BLaER1 (cell line): ENCODE data around the gene ADAP1.

Source experiments
- H3K27ac ChIP-seq: shearing (Covaris generic); formaldehyde crosslinking; 2 replicates; pipeline ENCODE4 v1.8.1; 2022
- H3K27me3 ChIP-seq: shearing (Covaris generic); formaldehyde crosslinking; 2 replicates; pipeline ENCODE4 v1.8.1; 2022
- H3K36me3 ChIP-seq: shearing (Covaris generic); formaldehyde crosslinking; 2 replicates; pipeline ENCODE4 v1.8.1; 2022
- H3K4me1 ChIP-seq: shearing (Covaris generic); formaldehyde crosslinking; 2 replicates; pipeline ENCODE4 v1.8.1; 2022
- H3K4me2 ChIP-seq: shearing (Covaris generic); formaldehyde crosslinking; 2 replicates; pipeline ENCODE4 v1.8.1; 2022
- H3K4me3 ChIP-seq: shearing (Covaris generic); formaldehyde crosslinking; 2 replicates; pipeline ENCODE4 v1.8.1; 2022
- H3K9ac ChIP-seq: shearing (Covaris generic); formaldehyde crosslinking; 2 replicates; pipeline ENCODE4 v1.8.1; 2022
- H3K9me3 ChIP-seq: shearing (Covaris generic); formaldehyde crosslinking; 2 replicates; pipeline ENCODE4 v1.8.1; 2022
- H4K20me1 ChIP-seq: shearing (Covaris generic); formaldehyde crosslinking; 2 replicates; pipeline ENCODE4 v1.8.1; 2022
- Cebpa-rat ChIP-seq: shearing (Covaris generic); IDR thresholded peaks from 2 replicates; pipeline ENCODE4 v1.8.1; 2022

Gene ADAP1

DNA sequence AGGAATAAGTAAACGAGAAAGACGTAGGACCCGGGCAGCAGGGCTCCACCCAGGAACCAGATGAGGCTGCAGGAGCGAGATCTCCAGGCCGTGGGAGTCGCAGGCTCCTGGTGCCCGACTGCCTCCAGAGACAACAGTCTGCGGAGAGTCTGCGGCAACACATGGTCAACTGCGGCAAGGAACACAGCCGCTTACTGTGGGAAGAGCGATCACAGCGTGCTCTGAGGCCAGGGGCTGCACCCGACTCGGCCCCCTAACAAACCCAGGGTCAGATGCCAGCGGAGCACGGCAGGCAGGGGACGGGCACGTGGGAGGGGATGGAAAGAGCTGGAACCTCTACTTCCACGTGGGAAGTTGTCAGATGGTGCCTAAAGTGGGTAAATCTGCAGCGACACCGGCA is 51.5 kb downstream of the ADAP1 start:
- H3K36me3 ChIP-seq: peaks cover 68% of the 10 kb centered on the region
- no peak overlapping the region for H3K27ac ChIP-seq
- H4K20me1 ChIP-seq: peaks cover 71% of the 10 kb centered on the region
- no peak for TF ChIP-seq Cebpa-rat
- no peaks in the 10 kb centered on the region for H3K9me3 ChIP-seq
- peaks cover 34% of the 10 kb centered on the region for H3K4me1 ChIP-seq
- no peak overlapping the region for H3K4me3 ChIP-seq
- H3K9ac ChIP-seq: no peak overlapping the region
- peaks cover 26% of the 10 kb centered on the region for H3K27me3 ChIP-seq
- no peak overlapping the region for H3K4me2 ChIP-seq

DNA sequence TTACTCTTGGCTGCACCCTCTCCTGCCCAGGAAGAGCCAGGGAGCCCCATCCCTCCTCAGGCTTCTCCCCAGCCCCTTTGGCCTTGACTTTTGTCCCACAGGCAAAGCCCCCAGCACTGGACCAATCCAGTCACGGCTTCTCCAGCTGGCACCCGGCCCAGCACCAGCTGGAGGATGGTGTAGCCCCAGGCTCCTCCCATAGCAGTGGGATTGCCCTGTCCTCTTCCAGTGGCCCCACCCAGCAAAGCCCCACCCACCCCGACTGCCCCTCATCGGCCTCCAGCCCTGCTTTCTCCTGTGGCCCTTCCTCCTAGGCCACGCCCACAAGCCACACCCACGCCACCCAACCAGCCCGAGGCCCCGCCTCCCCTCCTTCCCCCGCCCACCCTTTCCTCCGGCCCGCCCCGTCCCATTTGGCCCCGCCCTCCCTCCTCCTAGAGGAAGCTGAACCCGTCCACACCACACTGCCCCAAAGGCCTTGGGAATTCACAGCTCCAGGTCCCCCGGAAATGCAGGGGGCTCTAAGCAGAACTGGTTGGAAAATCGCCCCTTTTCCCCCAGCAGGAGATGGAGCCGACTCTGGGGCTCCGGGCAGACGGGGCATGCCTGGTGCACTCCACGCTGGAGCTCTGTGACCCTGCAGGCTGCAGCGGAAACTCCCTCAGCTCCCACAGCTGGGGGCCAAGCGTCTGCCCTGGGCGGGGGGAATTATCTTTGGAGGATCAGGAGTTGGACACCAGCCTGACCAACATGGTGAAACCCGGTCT is 52.9 kb downstream of the ADAP1 start:
- TF ChIP-seq Cebpa-rat: no peak
- Histone ChIP-seq H3K27ac (no peak overlapping the region), H3K4me2 (peak overlapping the region; percentile 52)

DNA sequence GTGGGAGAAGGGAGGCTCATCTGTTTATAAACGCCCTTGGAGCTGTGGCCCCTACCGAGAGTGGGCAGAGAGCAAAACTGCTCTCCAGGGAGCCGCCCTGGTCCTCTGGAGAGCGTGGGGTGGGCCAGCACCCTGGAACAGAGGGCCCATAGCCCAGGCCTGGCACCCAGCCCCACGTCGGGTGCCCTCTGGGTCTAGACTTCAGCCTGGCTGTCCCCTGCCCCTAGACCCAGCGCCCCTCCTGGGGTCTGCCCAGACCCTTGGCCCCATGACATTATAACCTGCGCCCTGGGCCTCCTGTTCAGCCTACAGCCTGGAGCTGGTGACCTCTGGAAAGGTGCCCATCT is 53.5 kb downstream of the ADAP1 start:
- Histone ChIP-seq H3K36me3 (peaks cover 76% of the 10 kb centered on the region), H3K27me3 (peaks cover 16% of the 10 kb centered on the region), H3K27ac (no peak overlapping the region), H3K9ac (no peak overlapping the region; the same call in 1 of the 2 replicates), H3K4me1 (peaks cover 23% of the 10 kb centered on the region), H3K4me3 (no peak overlapping the region), H3K9me3 (no peaks in the 10 kb centered on the region), H4K20me1 (peaks cover 74% of the 10 kb centered on the region), H3K4me2 (peak overlapping the region; percentile 43)
- TF ChIP-seq Cebpa-rat: no peak

More for the DNA sequence above, 52.9 kb downstream of the ADAP1 start:
- Histone ChIP-seq H4K20me1 (peaks cover 69% of the 10 kb centered on the region), H3K27me3 (peaks cover 21% of the 10 kb centered on the region), H3K36me3 (peaks cover 70% of the 10 kb centered on the region), H3K9ac (no peak overlapping the region; the same call in 1 of the 2 replicates), H3K9me3 (no peaks in the 10 kb centered on the region), H3K4me1 (peaks cover 23% of the 10 kb centered on the region), H3K4me3 (no peak overlapping the region)

DNA sequence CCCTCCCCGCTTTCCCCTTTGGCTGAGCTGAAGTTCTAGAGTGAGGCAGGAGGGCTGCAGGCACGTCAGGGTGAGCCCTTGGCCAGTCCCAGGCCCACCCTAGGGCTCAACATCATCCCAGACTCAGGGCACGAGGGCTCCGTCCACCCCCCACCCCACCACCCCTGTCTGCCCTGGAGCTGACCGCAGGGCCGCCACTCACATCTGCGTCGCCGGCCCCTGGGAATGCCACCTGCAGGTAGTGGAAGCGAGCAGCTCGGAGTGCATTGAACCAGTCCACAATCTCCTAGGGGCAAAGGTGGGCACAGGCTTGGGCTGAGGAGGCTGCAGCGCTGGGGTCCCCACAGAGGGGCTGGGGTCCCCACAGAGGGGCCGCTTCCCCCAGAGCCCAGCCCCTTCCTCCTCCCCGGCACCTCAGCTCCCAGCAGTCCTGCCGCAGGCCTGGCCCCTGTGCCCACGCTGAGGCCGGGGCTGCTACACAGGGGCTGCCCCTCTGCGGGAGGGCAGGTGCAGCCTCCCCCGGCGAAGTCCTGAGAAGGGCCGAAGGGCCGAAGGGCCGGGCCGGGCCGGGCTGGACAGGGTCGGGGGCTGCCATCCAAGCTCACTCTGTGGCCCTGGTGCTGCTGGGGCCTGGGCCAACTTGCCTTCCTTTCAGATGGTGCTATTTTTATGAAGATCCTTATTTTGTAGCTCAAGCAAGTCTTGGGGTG is 54.0 kb downstream of the ADAP1 start:
- no peaks in the 10 kb centered on the region for H3K9me3 ChIP-seq
- H3K27me3 ChIP-seq: peaks cover 10% of the 10 kb centered on the region
- peaks cover 23% of the 10 kb centered on the region for H3K4me1 ChIP-seq
- H3K27ac ChIP-seq: no peak overlapping the region
- H3K4me2 ChIP-seq: peak overlapping the region; percentile 43; the same call in 1 of the 2 replicates
- no peak overlapping the region; the same call in 1 of the 2 replicates for H3K9ac ChIP-seq
- peaks cover 81% of the 10 kb centered on the region for H3K36me3 ChIP-seq
- TF ChIP-seq Cebpa-rat: no peak
- peaks cover 79% of the 10 kb centered on the region for H4K20me1 ChIP-seq
- no peak overlapping the region for H3K4me3 ChIP-seq

DNA sequence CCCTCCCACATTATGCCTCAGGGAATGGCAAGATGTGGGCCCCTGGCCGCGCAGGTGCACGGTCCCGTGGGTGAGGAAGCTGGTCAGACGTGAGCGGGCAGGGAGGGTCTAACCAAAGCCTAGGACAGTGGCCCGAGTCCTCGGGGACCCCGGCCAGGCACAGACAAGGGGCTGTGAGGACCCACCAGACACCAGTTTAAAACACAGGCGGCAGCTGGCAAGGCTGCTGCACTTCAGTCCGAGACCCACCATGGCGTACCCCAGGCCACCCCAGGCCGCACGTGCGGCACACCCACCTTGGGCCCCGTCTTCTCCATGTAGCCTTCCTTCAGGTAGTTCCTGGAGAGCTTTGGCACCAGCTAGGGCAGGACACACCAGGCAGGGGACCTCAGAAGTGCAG is 54.7 kb downstream of the ADAP1 start:
- Histone ChIP-seq H3K4me1 (peaks cover 23% of the 10 kb centered on the region), H3K9ac (no peak overlapping the region), H3K27me3 (peaks cover 4% of the 10 kb centered on the region; the same call in 1 of the 2 replicates), H3K4me2 (no peak overlapping the region), H3K36me3 (peaks cover 86% of the 10 kb centered on the region), H3K9me3 (no peaks in the 10 kb centered on the region), H4K20me1 (peaks cover 85% of the 10 kb centered on the region), H3K4me3 (no peak overlapping the region), H3K27ac (no peak overlapping the region)
- TF ChIP-seq Cebpa-rat: no peak

DNA sequence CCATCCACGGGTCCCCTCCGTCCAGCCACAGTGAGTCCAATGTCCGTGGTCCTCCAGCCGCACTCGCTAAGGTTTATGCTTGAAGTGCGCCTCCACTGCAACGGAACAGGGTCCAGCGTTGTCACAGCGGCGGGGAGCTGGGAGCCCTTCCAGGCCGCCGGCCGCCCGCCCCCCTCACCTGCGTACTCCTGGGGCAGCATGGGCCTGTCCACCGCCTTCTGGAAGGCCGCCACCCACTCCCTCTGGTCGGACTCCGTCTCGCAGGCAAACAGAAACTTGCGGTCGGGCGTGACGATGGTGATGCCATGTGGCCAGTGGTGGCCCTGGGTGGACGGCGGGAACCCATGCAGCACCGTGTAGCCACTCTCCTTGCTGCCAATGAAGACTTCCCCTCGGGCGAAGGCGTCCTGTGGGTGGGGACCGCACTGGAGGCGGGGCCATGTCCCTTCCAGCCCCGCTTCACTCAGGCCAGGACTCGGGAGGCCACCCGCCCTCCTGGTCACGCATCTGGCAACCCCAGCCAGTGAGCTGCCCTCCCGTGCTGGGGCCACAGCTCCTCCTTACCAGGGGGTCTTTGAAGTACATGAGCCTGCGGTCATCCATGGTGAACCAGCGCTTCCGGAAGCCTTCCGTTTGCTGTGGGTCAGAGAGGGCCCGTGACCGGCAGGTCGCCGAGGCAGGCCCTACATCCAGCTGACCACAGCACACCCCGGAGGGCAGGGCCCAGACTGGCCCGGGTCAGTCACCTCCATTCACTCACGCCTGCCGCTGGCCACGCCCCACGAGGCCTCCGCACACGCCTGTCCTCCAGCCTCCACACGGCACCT is 55.4 kb downstream of the ADAP1 start:
- H3K36me3 ChIP-seq: peaks cover 86% of the 10 kb centered on the region
- H4K20me1 ChIP-seq: peaks cover 85% of the 10 kb centered on the region
- no peaks in the 10 kb centered on the region for H3K9me3 ChIP-seq
- no peak overlapping the region for H3K9ac ChIP-seq
- no peak overlapping the region for H3K4me2 ChIP-seq
- no peaks in the 10 kb centered on the region for H3K27me3 ChIP-seq
- H3K27ac ChIP-seq: no peak overlapping the region
- H3K4me1 ChIP-seq: peaks cover 23% of the 10 kb centered on the region
- TF ChIP-seq Cebpa-rat: no peak
- no peak overlapping the region for H3K4me3 ChIP-seq

DNA sequence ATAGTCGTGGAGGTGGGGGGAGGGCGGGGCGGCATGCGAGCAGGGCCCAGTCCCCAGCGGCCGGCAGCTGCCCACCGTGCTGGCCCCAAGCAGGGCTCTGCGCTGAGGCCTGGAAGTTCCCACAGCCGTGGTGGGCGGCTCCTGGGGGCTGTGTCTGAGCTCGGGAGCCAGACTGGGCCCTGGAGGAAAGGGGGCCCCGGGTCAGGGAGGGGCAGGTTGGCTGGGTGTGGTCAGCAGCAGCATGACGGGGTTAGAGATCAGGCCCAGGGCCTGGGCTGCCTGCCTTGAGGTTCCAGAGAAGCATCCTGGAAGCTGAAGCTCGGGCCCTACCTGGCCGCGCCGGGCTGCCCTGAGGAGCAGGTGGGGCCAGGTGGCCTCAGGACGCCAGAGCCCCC is 56.0 kb downstream of the ADAP1 start:
- H3K4me3 ChIP-seq: no peak overlapping the region
- no peak overlapping the region for H3K4me2 ChIP-seq
- H3K27me3 ChIP-seq: no peaks in the 10 kb centered on the region
- H4K20me1 ChIP-seq: peaks cover 89% of the 10 kb centered on the region
- TF ChIP-seq Cebpa-rat: no peak
- H3K9me3 ChIP-seq: no peaks in the 10 kb centered on the region
- H3K9ac ChIP-seq: no peak overlapping the region
- H3K36me3 ChIP-seq: peaks cover 86% of the 10 kb centered on the region
- peaks cover 20% of the 10 kb centered on the region for H3K4me1 ChIP-seq
- H3K27ac ChIP-seq: no peak overlapping the region

DNA sequence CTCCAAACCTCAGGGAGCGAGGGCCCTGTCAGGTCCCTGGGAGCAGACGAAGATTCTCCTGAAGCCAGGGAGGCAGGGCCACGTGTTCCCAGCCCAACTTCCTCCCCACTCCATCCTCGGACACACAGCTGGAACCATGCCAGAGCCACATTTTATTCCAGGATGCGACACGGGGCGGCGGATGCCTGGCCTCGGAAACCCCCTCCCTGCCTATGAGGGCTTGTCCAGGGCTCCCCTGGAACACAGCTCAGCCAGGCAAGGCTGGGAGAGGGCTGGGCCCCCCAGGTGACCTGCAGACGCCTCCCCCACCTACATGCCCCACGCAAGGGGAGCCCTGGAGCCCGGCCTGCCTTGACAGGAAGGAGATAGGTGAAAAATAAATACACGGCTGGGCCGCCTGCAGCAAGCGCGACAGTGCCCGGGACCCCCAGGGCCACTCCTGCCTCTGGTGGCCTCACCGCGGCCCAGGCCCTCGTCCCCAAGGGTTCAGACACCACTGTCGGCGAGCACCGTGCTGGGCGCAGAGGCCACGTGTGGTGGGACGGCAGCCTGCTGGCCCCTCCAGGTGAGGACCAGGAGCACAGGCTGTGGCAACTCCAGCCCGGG is 56.6 kb downstream of the ADAP1 start:
- H3K4me2 ChIP-seq: no peak overlapping the region
- H3K4me3 ChIP-seq: no peak overlapping the region
- H3K4me1 ChIP-seq: peaks cover 14% of the 10 kb centered on the region
- H3K9me3 ChIP-seq: no peaks in the 10 kb centered on the region
- peaks cover 92% of the 10 kb centered on the region for H4K20me1 ChIP-seq
- H3K27me3 ChIP-seq: no peaks in the 10 kb centered on the region
- peaks cover 86% of the 10 kb centered on the region for H3K36me3 ChIP-seq
- H3K9ac ChIP-seq: no peak overlapping the region
- H3K27ac ChIP-seq: no peak overlapping the region
- TF ChIP-seq Cebpa-rat: no peak

DNA sequence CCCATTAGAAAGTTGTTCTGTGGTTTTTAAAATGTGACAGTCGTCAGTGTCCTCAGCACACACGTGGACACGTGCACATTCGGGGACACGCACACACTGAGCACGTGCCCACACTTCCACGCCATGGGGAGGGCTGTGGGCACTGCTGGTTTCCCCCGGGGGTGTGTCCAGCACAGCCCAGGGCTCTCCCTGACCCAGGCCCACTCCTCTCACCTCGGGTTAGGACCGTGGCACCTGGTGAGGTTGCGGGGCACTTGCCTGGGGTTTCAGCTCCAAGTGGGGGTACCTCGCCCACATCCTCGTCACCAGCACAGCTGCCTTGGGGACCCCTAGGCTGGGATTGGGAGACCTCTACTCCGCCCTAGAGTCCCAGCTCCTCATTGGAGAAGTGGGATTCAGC is 57.4 kb downstream of the ADAP1 start:
- H3K4me1 ChIP-seq: peaks cover 14% of the 10 kb centered on the region
- TF ChIP-seq Cebpa-rat: no peak
- no peaks in the 10 kb centered on the region for H3K9me3 ChIP-seq
- no peaks in the 10 kb centered on the region for H3K27me3 ChIP-seq
- no peak overlapping the region for H3K4me2 ChIP-seq
- peaks cover 92% of the 10 kb centered on the region for H4K20me1 ChIP-seq
- no peak overlapping the region for H3K4me3 ChIP-seq
- no peak overlapping the region for H3K9ac ChIP-seq
- no peak overlapping the region for H3K27ac ChIP-seq
- peaks cover 91% of the 10 kb centered on the region for H3K36me3 ChIP-seq
